Naive B cell (primary cell): ENCODE results near the gene DCT. TPM values are rescaled to one million over a fixed set of nuclear protein-coding genes. Genes with fewer than 3 reads are reported as not detected.
"Not testable (repeated sequence)": the region's sequence is repeated elsewhere in the genome, so short reads cannot be mapped to it uniquely, and the experiment has no call there.

Experiments used
- ATAC-seq, 2 donors: fragments of 150-1000 bp; cut with Tn5 transposase; 2 replicates each; pipeline ENCODE4 v1.10.0; 2021; ENCODE audit warnings: low read depth in 2 of 2, mild to moderate bottlenecking in 2 of 2, moderate library complexity in 2 of 2
- DNase-seq: peaks from one replicate; pipeline ENCODE4 v3.0.0; 2022
- H3K27ac Mint-ChIP-seq, 6 donors: one replicate each; pipeline ENCODE4 v1.8.0; 2020 to 2022; ENCODE audit warnings: mild to moderate bottlenecking in 6 of 6, mixed read lengths in 6 of 6, moderate library complexity in 5 of 6, inconsistent platforms in 2 of 6
- H3K27me3 Mint-ChIP-seq, 3 donors: one replicate each; pipeline ENCODE4 v1.8.0; 2021 to 2022; ENCODE audit warnings: mixed read lengths in 3 of 3, mild to moderate bottlenecking in 1 of 3
- H3K36me3 Mint-ChIP-seq, 2 donors: one replicate each; pipeline ENCODE4 v1.8.0; 2020 to 2022; ENCODE audit warnings: mixed read lengths in 2 of 2, inconsistent platforms in 1 of 2, mild to moderate bottlenecking in 1 of 2
- H3K4me1 Mint-ChIP-seq, 3 donors: one replicate each; pipeline ENCODE4 v1.8.0; 2020 to 2022; ENCODE audit warnings: mixed read lengths in 3 of 3, inconsistent platforms in 1 of 3, mild to moderate bottlenecking in 1 of 3, moderate library complexity in 1 of 3
- H3K4me3 Mint-ChIP-seq, 8 donors: one replicate each; pipeline ENCODE4 v1.8.0; 2020 to 2022; ENCODE audit warnings: mild to moderate bottlenecking in 8 of 8, mixed read lengths in 8 of 8, moderate library complexity in 8 of 8, inconsistent platforms in 2 of 8
- H3K9me3 Mint-ChIP-seq, 7 donors: one replicate each; pipeline ENCODE4 v1.8.0; 2020 to 2022; ENCODE audit warnings: mixed read lengths in 7 of 7, mild to moderate bottlenecking in 5 of 7, inconsistent platforms in 2 of 7, moderate library complexity in 1 of 7
- polyA plus RNA-seq, 6 donors: library from polyadenylated mRNA; unstranded; fragments of 300-500 nt; fragmentation: Illumina TruSeq; gene quantifications; one replicate each; pipeline ENCODE4 v1.2.3, GENCODE V29; 2021; ENCODE audit warnings: low read depth in 6 of 6

DCT gene
- not detected for polyA plus RNA-seq

- Mint-ChIP-seq H3K36me3 (no peaks in the 10 kb centered on the region), H3K4me3 (no peak within 1 kb of the TSS), H3K9me3 (peaks cover 0 to 3% (median 0%) of the 10 kb centered on the region in 7 donors), H3K4me1 (no peaks in the 10 kb centered on the region), H3K27ac (no peak within 1 kb of the TSS), H3K27me3 (peaks cover 7 to 24% (median 8%) of the 10 kb centered on the region in 3 donors)
- DNase-seq, result no peak
- ATAC-seq, result no peak
These were observed at the start of gene DCT for GRCh38 chr13:94479616-94480015. TSS of gene DCT (minus strand) at chr13:94479682. CDS start at chr13:94479255, 427 bp downstream.

GRCh38 chr13:94526956-94527355 lies 47.5 kb upstream of the DCT start:
- DNase-seq, H3K4me1 Mint-ChIP-seq, H3K4me3 Mint-ChIP-seq, H3K27ac Mint-ChIP-seq, ATAC-seq: not testable (repeated sequence)
- Mint-ChIP-seq H3K9me3 (peaks cover 6 to 19% (median 12%) of the 10 kb centered on the region in 7 donors), H3K27me3 (peaks cover 4 to 34% (median 27%) of the 10 kb centered on the region in 3 donors), H3K36me3 (peaks cover 0 to 23% of the 10 kb centered on the region in 2 donors)

GRCh38 chr13:94525781-94526180 lies 46.3 kb upstream of the DCT start:
- Mint-ChIP-seq H3K4me3 (peak overlapping the region in 1 of 8 donors; percentile 36), H3K4me1 (no peaks in the 10 kb centered on the region), H3K27ac (no peak overlapping the region), H3K9me3 (peaks cover 0 to 12% (median 9%) of the 10 kb centered on the region in 7 donors), H3K27me3 (peaks cover 4 to 32% (median 27%) of the 10 kb centered on the region in 3 donors), H3K36me3 (peaks cover 0 to 23% of the 10 kb centered on the region in 2 donors)
- DNase-seq (no peak), ATAC-seq (no peak)

GRCh38 chr13:94524407-94524806 lies 44.9 kb upstream of the DCT start:
- Mint-ChIP-seq H3K27me3 (peaks cover 4 to 21% (median 18%) of the 10 kb centered on the region in 3 donors), H3K4me3 (no peak overlapping the region), H3K4me1 (no peaks in the 10 kb centered on the region), H3K36me3 (peaks cover 0 to 15% of the 10 kb centered on the region in 2 donors), H3K9me3 (peaks cover 0 to 7% (median 4%) of the 10 kb centered on the region in 7 donors), H3K27ac (no peak overlapping the region)
- DNase-seq, result no peak
- ATAC-seq, result no peak

- Mint-ChIP-seq H3K27me3 (peaks cover 4 to 32% (median 14%) of the 10 kb centered on the region in 3 donors), H3K4me1 (no peaks in the 10 kb centered on the region), H3K36me3 (peaks cover 0 to 8% of the 10 kb centered on the region in 2 donors), H3K27ac (no peak overlapping the region), H3K4me3 (no peak overlapping the region), H3K9me3 (peaks cover 0 to 8% (median 0%) of the 10 kb centered on the region in 7 donors)
- DNase-seq (no peak), ATAC-seq (no peak)
These were observed 40.5 kb upstream of the DCT start for GRCh38 chr13:94520001-94520400.

GRCh38 chr13:94516456-94516855 lies 37.0 kb upstream of the DCT start:
- DNase-seq (no peak), ATAC-seq (no peak)
- H3K36me3 Mint-ChIP-seq, result peaks cover 0 to 8% of the 10 kb centered on the region in 2 donors
- no peaks in the 10 kb centered on the region for H3K4me1 Mint-ChIP-seq
- H3K27ac Mint-ChIP-seq, result no peak overlapping the region
- peaks cover 0 to 46% (median 31%) of the 10 kb centered on the region in 3 donors for H3K27me3 Mint-ChIP-seq
- H3K4me3 Mint-ChIP-seq, result no peak overlapping the region
- peaks cover 0 to 8% (median 0%) of the 10 kb centered on the region in 7 donors for H3K9me3 Mint-ChIP-seq

- H3K9me3 Mint-ChIP-seq, result peaks cover 0 to 8% (median under 1%) of the 10 kb centered on the region in 7 donors
- ATAC-seq (no peak), DNase-seq (no peak)
- peaks cover under 1 to 51% (median 33%) of the 10 kb centered on the region in 3 donors for H3K27me3 Mint-ChIP-seq
- no peak overlapping the region for H3K4me3 Mint-ChIP-seq
- no peaks in the 10 kb centered on the region for H3K4me1 Mint-ChIP-seq
- H3K36me3 Mint-ChIP-seq, result peaks cover 0 to 11% of the 10 kb centered on the region in 2 donors
- H3K27ac Mint-ChIP-seq, result no peak overlapping the region
These were observed 36.4 kb upstream of the DCT start for GRCh38 chr13:94515911-94516310.

GRCh38 chr13:94515374-94515773 lies 35.9 kb upstream of the DCT start:
- DNase-seq (no peak), ATAC-seq (no peak)
- peaks cover 0 to 8% (median 3%) of the 10 kb centered on the region in 7 donors for H3K9me3 Mint-ChIP-seq
- H3K4me1 Mint-ChIP-seq, result no peaks in the 10 kb centered on the region
- H3K27me3 Mint-ChIP-seq, result peaks cover 5 to 57% (median 37%) of the 10 kb centered on the region in 3 donors
- no peak overlapping the region for H3K4me3 Mint-ChIP-seq
- H3K36me3 Mint-ChIP-seq, result peaks cover 0 to 15% of the 10 kb centered on the region in 2 donors
- no peak overlapping the region for H3K27ac Mint-ChIP-seq

GRCh38 chr13:94513026-94513425 lies 33.5 kb upstream of the DCT start:
- Mint-ChIP-seq H3K9me3 (peaks cover 3 to 12% (median 6%) of the 10 kb centered on the region in 7 donors), H3K27me3 (peaks cover 15 to 51% (median 33%) of the 10 kb centered on the region in 3 donors), H3K27ac (no peak overlapping the region), H3K36me3 (peaks cover 0 to 8% of the 10 kb centered on the region in 2 donors), H3K4me3 (no peak overlapping the region), H3K4me1 (no peaks in the 10 kb centered on the region)
- DNase-seq (no peak), ATAC-seq (no peak)

GRCh38 chr13:94505730-94506129 lies 26.2 kb upstream of the DCT start:
- peaks cover 0 to 8% (median 4%) of the 10 kb centered on the region in 7 donors for H3K9me3 Mint-ChIP-seq
- no peak overlapping the region for H3K4me3 Mint-ChIP-seq
- H3K4me1 Mint-ChIP-seq, result no peaks in the 10 kb centered on the region
- peaks cover 0 to 2% of the 10 kb centered on the region in 2 donors for H3K36me3 Mint-ChIP-seq
- no peak overlapping the region for H3K27ac Mint-ChIP-seq
- peaks cover 12 to 22% (median 16%) of the 10 kb centered on the region in 3 donors for H3K27me3 Mint-ChIP-seq
- ATAC-seq, result no peak
- no peak for DNase-seq

GRCh38 chr13:94503851-94504250 lies 24.4 kb upstream of the DCT start:
- Mint-ChIP-seq H3K36me3 (no peaks in the 10 kb centered on the region), H3K9me3 (peaks cover 0 to 5% (median 0%) of the 10 kb centered on the region in 7 donors), H3K4me1 (no peaks in the 10 kb centered on the region), H3K4me3 (no peak overlapping the region), H3K27ac (no peak overlapping the region), H3K27me3 (peaks cover 8 to 18% (median 13%) of the 10 kb centered on the region in 3 donors)
- DNase-seq, result no peak
- ATAC-seq, result no peak

GRCh38 chr13:94498831-94499230 lies 19.3 kb upstream of the DCT start:
- DNase-seq, H3K36me3 Mint-ChIP-seq, H3K4me1 Mint-ChIP-seq, ATAC-seq, H3K27ac Mint-ChIP-seq, H3K4me3 Mint-ChIP-seq: not testable (repeated sequence)
- Mint-ChIP-seq H3K9me3 (peaks cover 0 to 14% (median 5%) of the 10 kb centered on the region in 7 donors), H3K27me3 (peaks cover 6 to 13% (median 10%) of the 10 kb centered on the region in 3 donors)

GRCh38 chr13:94495806-94496205 lies 16.3 kb upstream of the DCT start:
- H3K27me3 Mint-ChIP-seq, result peaks cover 0 to 17% (median 5%) of the 10 kb centered on the region in 3 donors
- no peak overlapping the region for H3K4me3 Mint-ChIP-seq
- no peak overlapping the region for H3K27ac Mint-ChIP-seq
- H3K9me3 Mint-ChIP-seq, result peaks cover 2 to 37% (median 8%) of the 10 kb centered on the region in 7 donors
- no peak for DNase-seq
- ATAC-seq, result no peak
- H3K36me3 Mint-ChIP-seq, result no peaks in the 10 kb centered on the region
- no peaks in the 10 kb centered on the region for H3K4me1 Mint-ChIP-seq

- Mint-ChIP-seq H3K27ac (no peak overlapping the region), H3K9me3 (peaks cover 2 to 39% (median 7%) of the 10 kb centered on the region in 7 donors), H3K4me1 (no peaks in the 10 kb centered on the region), H3K36me3 (no peaks in the 10 kb centered on the region), H3K27me3 (peaks cover 0 to 22% (median 5%) of the 10 kb centered on the region in 3 donors), H3K4me3 (no peak overlapping the region)
- ATAC-seq (no peak), DNase-seq (no peak)
These were observed 14.5 kb upstream of the DCT start for GRCh38 chr13:94494026-94494425.
